GM18951 (cell line): ENCODE data around the gene FNDC3B.
"Not testable (repeated sequence)": the region's sequence is repeated elsewhere in the genome, so short reads cannot be mapped to it uniquely, and the experiment has no call there.

Experiments used
- POLR2A ChIP-seq: IDR thresholded peaks from 4 replicates; pipeline ENCODE4 v1.6.1; 2011; ENCODE audit warnings: mild to moderate bottlenecking; ENCODE audit not compliant: insufficient read length, insufficient read depth; ENCODE audit errors: extremely low read depth
- in situ Hi-C: fragments of 300-500 bp; cut with MboI; formaldehyde crosslinking; loops from one replicate; pipeline ENCODE4 v1.12.0; 2022; ENCODE audit warnings: low sequenced_read_pairs, mixed read lengths, inconsistent platforms; ENCODE audit not compliant: unreplicated experiment

FNDC3B gene

GRCh38 chr3:172039436-172040077, at the start of gene FNDC3B:
FNDC3B (plus strand) TSS chr3:172039578; CDS start chr3:172112480, 72,902 bp downstream.
- in situ Hi-C loops: no loop called here
- peak; percentile 85 for TF ChIP-seq POLR2A

GRCh38 chr3:171990239-171990638, 49.1 kb upstream of the FNDC3B start:
- in situ Hi-C loops: not testable (repeated sequence)

GRCh38 chr3:171991166-171991565, 48.2 kb upstream of the FNDC3B start:
- in situ Hi-C loops: no loop called here

GRCh38 chr3:171994646-171995428, 44.5 kb upstream of the FNDC3B start:
- in situ Hi-C loops: no loop called here
- TF ChIP-seq POLR2A: no peak

More at GRCh38 chr3:171991166-171991565, 48.2 kb upstream of the FNDC3B start:
- TF ChIP-seq POLR2A: no peak

GRCh38 chr3:171995486-171995885, 43.9 kb upstream of the FNDC3B start:
- in situ Hi-C loops: no loop called here

GRCh38 chr3:171996178-171996817, 43.1 kb upstream of the FNDC3B start:
- in situ Hi-C loops: no loop called here
- TF ChIP-seq POLR2A: no peak

More at GRCh38 chr3:171995486-171995885, 43.9 kb upstream of the FNDC3B start:
- TF ChIP-seq POLR2A: no peak

GRCh38 chr3:171998731-171999130, 40.6 kb upstream of the FNDC3B start:
- in situ Hi-C loops: not testable (repeated sequence)

- in situ Hi-C loops: not testable (repeated sequence)
These were observed 37.8 kb upstream of the FNDC3B start for GRCh38 chr3:172001616-172002015.

- TF ChIP-seq POLR2A: no peak
- in situ Hi-C loops: no loop called here
These were observed 36.8 kb upstream of the FNDC3B start for GRCh38 chr3:172002512-172003078.

- in situ Hi-C loops: no loop called here
These were observed 36.2 kb upstream of the FNDC3B start for GRCh38 chr3:172003146-172003545.

GRCh38 chr3:172007065-172007370, 32.4 kb upstream of the FNDC3B start:
- in situ Hi-C loops: no loop called here
- TF ChIP-seq POLR2A: no peak

More at GRCh38 chr3:172003146-172003545, 36.2 kb upstream of the FNDC3B start:
- TF ChIP-seq POLR2A: no peak

- TF ChIP-seq POLR2A: no peak
- in situ Hi-C loops: no loop called here
These were observed 29.6 kb upstream of the FNDC3B start for GRCh38 chr3:172009803-172010202.

- in situ Hi-C loops: no loop called here
- no peak for TF ChIP-seq POLR2A
These were observed 26.6 kb upstream of the FNDC3B start for GRCh38 chr3:172012775-172013174.

- TF ChIP-seq POLR2A: no peak
- in situ Hi-C loops: no loop called here
These were observed 25.2 kb upstream of the FNDC3B start for GRCh38 chr3:172014145-172014544.
